ENCODE data around the gene DISP2.

The DISP2 gene

DNA sequence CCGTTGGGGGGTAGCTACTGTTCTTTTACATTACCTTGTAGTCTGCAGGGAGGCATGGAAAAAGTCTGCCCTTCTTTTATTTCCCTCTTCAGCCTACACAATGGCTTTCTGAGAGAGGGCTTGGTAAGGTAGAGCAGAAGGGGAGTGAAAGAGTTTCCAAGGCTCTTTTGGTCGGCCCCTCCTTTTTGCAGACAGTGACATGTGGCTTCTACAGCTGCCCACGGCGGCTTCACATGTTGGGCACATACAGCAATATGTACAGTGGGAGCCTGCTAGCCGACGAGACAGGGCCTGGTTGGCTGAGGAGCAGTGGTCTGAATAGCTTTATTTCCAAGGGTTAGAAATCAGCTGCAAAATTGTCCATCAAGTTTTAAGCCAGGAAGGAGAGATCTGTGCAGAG, 30.6 kb upstream of the DISP2 start:
- no peak for DNase-seq

DNA sequence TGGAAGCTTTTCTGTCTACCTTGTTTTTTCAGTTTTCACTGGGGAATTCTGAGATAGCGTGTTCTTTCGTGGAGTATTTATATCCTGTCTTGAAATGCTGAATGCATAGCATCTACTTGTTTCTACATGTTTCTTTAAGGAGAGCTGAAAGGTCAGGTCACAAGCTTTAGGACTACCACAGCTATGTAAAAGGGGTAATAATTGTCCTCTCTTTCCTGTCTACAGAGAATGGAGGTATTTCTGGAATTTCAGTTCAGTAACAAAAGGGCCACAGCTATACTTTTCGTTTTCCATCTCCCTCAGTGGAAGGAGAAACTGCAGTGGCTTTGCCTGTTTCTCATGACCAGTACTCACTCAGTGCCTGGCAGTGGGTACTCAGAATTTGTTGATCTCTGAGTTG, 29.8 kb upstream of the DISP2 start:
- no peak for DNase-seq

DNA sequence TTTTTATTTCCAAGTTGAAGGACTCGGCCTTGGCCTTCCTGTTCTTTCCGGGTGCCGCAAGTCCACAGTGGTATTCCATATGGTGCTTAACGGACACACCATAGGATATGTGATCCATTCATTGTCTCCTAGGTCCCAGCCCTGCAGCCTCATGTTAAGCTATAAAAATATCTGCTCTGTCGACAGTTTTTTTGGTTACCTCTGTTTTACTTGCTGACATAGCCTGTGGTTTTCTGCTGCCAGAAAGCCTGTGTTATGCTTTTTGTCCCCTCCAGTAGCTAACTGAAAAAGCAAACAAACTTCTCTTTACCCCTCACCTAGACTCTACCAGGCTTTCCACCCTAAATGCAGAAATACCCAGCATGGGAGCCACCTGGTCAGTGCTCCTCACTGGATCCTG, 29.3 kb upstream of the DISP2 start:
- no peak for DNase-seq

DNA sequence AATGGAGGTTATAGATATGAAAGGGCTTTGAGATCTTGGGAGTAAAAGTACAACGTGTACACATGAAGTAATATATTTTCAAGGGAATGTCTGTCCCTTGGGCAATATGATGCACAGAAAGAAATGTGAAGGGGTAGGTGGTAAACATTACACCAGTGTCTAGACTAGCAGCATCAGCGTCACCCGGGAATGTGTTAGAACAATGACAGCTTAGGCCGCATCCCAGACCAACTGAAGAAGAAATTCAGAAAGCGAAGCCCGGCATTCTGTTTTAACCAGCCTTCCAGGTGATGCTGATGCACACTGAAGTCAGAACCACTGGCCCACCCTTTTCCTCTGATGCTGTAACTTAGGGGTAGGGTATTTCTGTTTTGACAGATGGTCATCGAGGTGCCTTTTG, 28.2 kb upstream of the DISP2 start:
- DNase-seq, result no peak

DNA sequence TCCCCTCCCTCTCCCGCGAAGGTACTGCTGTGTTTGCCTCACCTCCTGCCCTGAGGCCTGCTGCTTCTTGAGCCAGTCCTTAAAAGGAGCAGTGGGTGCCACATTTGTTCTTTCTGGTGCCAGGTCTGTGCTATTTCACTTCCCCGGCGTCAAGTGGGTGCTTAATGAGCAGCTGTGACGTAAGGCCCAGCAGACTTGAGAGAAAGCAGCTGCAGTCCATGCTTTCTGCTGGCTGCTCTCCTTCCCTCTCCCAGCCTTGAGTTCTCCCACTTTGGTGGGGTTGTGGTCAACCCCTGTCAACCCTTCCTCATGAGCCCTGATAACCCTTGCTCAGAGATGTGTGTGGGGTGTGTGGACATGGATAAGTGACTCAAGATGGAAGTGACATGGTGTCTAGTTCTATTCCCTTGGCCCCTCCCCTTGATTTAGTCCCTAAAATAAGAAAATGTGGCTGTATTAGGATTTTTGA, 27.6 kb upstream of the DISP2 start:
- no peak for DNase-seq

DNA sequence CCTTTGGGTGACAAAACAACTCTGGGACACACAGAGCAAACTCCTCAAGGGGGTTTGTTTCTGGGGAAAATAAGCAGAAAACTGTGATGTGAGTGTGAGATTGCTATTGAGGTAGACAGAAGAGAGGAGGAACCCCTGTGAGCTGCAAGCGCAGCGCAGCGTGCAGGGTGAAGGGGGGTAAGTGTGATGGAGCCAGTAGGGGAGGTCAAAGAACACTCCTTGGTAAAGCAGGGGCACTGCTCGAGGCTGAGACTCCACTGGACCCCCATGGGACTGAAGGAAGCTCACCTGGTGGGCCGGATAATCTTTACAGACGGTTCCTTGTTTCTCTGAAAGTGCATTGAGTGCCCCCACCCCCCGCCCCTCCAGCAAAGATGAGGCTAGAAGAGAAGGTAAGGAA, 27.0 kb upstream of the DISP2 start:
- no peak for DNase-seq

DNA sequence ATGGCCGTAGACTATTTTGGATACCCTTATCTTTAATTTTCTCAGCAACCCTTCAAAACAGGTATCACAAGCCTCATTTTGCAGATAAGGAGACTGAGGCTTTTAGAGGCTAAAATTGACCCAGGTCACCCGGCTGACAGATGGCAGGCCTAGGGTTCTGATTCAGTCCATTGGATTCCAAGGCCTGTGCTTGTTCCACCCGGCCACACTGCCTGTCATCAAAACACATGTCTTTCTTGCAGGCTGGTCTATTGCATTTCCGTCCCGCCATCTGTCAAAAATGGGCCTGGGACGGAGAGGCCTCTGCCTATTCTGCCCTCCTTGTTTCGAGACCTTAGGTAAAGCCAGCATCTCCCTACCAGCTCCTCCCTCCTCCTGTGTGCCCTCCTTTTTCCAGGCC, 26.4 kb upstream of the DISP2 start:
- DNase-seq, result no peak

DNA sequence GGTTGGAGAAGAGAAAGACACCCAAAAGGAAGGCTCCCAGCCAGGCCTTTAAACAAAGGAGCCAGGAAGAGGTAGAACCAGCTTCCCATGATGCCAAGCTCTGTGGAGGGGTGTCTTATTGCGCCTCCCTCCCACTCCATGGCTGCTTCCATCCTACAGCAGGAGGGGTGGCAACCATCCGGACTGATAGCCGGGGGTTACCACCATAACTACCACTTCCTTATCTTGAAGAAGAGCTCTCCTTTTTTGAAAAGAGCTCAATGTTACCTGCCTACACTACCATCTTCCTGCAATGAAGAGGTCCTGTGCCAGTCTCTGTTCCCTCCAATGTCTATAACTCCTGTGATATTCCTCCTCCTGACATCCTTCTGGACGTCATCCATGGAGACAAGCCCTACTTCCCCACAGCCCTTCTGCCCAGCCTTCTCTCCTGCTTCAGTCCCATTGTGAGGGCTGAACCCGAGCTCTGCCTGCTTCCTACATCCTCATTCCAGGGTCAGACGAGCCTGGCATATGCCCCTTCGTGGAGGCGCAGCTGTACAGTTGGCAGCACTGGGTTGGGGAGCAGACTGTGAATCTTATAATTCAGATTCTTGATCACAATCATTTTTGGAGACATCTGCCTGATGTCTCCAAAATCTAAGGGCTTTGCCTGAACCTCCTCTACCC, 25.8 kb upstream of the DISP2 start:
- DNase-seq, result no peak

DNA sequence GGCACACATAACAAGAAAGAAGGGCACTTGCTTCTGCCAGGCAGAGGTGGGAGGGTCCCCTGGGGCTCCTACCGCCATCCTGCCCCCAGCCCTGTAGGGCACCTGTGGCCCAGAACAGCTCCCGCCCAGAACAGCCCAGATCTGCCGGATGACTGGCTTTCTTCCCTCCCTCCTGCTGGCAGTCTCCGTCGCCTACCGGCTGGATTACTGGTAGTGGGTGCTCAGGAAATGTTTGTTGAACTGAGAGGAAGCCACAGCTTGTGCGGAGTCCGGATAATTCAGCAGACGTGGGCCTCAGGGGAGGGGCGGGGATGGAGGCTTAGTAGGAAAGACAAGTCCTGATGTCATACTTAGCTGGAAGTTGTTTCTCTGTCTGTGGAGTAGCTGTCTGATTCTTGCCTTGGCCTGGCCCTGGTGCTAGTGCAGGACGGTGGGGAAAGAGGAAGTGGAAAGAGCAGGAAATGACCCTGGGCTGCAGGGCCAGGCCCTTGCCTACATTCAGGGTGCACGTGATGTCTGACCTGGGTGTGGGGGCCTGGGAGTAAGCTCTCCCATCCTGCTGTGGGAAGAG, 24.0 kb upstream of the DISP2 start:
- DNase-seq, result no peak

DNA sequence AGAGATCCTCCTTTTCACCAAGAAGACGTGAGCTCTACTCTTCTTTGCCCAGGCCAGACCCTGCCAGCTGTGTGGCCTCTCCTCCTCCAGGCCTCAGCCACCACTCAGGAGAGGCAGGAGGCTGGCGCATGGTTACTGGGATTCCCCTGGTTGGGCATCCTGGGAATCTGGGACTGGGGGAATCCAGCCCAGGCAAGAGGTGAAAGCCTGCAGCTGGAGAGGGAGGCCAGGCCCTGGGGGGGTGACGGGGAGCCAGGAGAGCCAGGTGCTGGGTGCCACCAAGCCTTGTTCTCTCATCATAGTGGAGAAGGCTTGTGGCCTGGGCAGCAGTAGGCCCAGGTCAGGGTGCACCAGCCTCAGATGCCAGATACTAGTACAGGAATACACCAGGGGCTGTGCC, 23.5 kb upstream of the DISP2 start:
- DNase-seq, result no peak

DNA sequence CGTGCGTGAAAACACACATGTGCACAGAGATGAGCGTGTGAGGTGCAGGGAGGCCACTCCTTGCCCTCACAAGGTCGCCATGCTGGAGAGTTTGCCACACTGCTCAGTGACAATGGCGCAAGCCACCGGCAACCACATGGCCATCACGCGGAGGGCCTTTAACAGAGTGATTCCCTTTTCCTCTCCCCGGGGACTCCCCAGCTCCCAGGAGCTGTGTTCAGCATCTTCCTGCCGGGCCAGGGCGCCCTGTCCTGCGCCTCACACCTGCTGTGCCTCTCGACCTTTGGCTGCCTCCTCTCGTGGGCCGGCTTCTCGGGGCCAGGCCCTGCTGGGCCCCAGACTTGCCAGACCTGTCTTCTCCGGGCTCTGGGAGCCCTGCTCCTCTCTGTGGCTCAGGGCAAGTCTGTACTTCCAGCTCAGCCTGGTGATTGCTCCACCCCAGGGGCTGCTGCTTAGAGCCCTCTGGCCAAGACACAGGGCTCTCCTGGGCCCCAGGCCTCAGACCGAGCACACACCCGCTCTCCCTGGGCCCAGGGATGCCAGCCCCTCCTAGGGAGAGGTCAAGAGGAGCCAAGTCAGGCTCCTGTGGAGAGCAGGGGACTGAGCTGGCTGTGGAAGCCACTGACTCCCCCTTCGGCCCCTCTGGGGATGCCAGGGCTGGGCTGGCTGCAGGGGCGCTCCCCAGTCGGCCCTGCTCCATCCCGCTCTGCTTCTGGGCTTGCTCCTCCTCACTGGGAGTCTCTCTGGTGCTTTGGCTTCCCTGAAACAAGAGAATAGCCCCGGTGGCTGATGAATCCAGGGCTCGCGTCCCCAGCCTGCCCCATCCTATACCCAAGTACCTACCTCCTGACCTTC, 22.9 kb upstream of the DISP2 start:
- DNase-seq, result no peak

DNA sequence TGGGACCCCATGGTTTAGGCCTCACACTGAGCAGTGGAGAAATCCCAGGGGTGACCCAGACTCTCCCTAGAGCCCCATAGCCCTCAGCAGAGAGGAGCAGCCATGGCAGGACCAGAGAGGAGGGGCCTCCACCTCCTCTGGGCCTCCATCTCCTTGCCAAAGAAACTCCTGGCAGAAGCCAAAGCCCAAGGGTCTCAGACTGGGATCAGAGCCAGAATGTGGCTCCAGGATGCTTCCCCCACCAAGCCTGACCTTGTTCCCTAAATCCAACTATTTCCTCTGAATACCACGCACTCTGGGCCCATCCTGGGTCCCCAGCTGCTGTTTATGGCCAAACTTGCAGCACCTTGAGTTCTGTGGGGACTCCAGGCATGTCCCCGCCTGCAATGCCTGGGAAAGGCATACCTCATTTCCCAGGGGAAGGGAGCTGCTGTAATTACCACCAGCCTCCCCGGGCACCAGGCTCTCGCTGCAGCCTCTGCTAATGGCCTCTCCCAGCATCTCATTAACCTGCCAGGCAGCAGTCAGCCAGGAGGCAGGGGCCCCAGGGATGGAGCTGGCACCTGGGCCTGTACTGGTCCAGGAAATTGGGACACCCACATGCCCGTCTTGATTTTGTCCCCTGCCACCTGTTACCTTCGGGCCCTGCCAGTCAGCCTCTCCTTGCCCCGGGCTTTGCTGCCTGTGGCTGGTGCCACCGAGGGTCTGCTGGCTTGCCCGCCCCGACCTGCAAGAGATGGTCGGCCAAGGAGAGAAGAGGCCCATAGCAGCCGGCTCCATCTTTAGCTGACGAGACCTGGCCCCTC, 21.9 kb upstream of the DISP2 start:
- DNase-seq, result no peak

DNA sequence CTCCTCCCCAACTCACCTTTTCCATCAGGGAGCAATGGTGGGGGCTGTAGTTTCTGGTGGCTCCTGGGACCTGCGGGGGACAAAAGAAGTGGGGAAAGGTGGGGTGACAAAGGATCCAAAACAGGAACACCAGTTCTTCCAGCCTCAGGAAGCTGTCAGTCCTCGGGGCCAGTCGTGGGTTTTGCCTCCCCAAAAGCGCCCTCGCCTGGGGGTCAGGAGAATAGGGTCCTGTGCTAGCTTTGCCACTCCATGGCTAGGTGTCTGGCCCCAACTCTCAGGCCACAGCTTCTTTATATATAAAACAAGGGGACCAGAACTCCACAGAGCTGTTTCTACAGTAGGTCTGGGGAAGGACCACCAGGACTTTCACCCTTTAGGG, 21.3 kb upstream of the DISP2 start:
- DNase-seq, result no peak

DNA sequence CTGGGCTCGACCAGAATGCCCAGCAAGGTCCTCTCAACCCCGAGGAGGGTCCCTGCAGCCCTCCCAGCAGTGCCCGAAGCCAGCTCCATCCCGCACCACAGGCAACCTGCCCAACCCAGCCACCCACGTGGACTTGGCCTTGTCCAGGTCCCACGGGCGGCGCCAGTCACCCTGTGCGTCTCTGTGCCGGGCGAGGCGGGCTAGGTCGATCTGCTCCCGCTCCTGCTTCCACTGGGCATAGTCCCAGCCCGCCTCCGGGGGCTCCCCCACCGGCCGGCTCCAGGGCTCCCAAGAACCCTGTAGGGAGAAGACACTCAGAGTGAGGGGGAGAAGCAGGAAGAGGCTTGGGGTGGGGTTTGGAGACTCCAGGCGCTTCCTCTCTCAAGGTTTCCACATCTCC, 20.4 kb upstream of the DISP2 start:
- DNase-seq, result no peak

DNA sequence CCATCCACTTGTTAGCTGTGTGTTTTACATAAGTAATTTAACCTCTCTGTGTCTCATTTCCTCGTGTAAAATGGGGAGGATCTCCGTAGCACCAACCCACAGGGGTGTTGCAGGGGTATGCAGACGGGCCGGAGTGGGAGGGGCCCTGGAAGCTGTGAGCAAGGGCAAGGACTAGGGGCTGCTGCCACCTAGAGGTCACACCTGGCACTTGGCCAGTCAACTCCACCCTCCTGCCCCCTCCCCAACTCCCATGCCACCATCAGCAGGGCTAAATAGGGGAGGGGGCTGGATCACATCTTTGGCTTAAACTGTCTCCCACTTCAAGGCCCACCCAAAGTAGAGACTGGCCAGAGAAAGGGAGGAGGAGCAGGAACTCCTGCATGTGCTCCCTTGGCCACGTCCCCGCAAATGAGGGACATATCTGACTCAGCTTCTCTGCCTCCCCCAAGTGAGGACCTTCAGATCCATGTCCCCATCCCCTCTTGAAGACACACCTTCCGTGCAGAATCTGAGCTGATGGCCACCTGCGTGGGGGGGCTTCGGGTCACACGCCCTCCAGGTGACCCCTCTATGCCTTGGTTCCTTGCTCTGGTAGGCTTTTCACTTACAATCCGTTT, 19.9 kb upstream of the DISP2 start:
- peak; percentile 86 for DNase-seq

DNA sequence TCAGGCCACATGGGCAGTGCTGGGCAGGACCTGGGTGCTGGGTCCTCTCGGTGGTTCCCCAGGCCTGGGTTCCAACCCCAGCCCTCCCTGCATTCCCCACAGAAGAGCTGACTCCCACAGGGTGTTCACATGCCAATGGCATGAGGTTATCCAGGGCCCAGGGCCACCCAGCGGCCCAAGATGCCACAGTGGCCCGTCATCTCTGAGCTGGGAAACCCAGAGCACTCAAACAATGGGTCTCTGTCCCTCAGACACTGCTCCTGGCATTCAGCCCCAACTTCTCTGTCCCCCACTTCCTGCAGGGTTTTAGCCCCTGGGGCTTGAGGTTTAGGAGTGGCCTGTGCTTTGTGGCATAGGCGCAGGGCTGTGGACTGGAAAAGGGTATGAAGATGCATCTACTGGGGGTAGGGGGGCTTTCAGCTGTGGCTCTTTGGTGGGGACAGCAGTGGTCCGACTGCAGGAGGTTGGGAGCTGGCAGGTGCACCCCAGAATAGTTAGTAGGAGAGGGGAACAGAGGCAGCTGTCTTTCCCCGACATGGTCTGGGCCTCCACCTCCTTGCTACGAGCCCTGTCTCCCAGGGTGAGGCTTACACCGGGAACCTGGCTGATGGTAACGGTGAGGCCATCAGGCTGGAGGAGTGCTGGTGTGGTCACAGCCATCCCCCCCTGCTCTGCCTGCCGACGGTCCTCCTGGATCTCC, 18.9 kb upstream of the DISP2 start:
- DNase-seq, result no peak

DNA sequence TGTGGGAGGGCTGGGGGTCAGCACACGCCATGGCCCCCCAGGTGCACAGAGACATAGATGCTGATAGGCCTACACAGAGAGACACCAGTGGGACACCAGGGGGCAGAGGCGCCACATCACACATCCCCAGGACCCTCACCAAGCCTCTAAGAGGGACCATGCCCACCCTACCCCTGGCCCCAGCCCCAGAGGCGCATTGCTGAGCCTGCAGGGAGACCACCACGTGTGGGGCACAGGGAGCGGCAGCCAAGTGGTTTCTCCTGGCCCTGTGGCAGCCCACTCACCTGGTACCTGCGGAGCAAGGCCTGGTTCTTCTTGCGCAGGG, 18.4 kb upstream of the DISP2 start:
- no peak for DNase-seq

DNA sequence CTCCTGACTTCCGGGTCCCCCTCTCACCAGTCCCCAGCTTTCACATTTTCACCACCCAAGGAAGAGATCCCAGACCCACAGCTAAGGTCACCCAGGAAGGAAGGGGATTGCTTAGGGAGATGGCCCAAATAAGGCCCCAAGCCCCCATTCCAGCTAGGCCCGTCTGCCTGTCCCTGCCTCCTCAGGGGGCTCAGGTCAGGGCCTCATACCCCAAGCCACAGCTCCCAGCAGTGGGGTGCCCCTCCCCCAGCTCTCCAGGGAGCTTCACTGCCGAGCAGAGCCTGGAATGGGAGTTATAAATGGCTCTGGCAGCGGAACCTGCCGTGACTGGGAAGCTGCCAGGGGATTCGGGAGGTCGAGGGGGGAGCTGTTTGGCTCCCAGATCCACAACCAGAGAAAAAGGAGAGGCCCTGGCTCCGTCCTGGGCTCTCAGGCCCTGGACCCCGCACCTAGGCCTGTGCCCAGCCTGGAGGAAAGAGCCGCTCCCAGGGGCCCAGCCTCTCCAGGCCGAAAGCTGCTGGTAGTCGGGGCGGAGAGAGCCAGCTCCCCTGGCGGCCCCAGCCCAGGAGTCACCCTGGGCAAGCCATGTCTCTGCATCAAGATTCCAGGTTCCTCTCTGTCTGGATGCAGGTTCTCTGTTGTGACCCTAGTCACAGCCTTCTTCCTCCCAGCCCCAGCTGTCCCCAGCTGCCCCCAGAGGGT, 17.8 kb upstream of the DISP2 start:
- DNase-seq, result no peak

DNA sequence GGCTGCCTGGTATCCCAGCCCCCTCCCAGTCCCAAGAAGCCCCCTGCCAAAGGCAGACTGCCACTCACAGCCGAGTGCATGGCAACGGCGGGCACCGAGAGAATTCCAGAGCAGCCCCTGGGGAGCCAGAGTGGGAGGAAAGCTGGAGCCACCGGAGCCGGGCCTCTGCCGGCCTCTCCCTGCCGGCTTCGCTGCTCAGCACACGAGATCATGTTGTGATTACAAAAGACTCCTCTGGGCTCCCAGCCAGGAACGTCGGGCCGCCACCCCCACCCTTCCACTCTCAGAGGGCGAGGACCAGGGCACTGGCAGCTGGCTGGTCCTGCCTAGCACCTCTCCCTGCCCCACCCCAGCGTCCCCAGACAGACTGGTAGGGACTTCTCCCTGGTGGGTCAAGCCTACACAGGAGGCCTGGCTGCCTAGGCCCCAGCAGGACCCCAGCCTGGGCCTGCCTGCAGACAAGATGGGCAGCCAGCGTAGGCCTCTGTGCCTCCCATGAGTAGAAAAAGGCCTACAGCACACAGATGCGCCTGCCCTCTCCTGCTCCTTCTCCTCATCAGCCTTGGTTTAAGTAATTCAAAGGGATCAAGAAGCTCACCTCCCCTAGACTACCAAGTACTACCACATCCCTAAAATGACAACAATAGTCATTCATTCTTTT, 17.1 kb upstream of the DISP2 start, which contains the start of gene CCDC9B:
TSS of gene CCDC9B (minus strand) at position 200 of the 661 bp plus-strand sequence. CDS start at position 80, 120 bp downstream.
- no peak for DNase-seq

DNA sequence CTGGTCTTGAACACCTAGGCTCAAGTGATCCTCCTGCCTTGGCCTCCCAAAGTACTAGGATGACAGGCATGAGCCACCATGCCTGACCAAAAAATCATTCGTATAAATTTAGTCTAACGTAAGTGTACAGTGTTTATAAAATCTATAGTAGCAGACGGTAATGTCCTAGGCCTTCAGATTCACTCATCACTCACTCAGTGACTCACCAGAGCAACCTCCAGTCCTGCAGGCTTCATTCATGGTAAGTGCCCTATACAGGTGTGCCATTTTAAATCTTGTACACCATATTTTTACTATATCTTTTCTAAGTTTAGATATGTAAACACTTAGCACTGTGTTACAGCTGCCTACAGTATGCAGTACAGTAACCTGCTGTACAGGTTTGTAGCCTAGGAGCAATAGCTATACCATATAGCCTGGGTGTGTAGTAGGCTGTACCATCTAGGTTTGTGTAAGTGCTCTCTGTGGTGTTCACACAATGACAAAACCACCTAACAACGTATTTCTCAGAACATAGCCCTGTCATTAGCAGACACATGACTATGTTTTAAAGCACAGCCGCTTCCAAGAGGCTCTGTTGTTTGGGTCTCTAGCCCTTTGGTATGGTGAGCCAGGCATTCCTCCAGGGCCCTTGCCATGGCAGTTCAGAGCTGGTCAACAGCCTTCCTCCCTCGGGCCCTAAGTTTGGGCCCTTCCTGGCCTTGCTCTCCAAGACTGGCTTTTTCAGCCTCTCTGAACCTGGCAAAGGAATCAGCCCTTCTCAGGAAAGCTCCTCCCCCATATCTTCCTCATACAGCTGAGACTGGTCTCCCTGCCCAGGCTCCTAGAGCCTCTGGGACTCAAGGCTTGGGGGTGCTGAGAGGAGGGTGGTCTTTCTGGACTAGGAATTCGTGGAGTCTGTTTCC, 15.4 kb upstream of the DISP2 start:
- DNase-seq, result no peak
